HG03575 (cell line): ENCODE results near the gene FMN1.
"Not testable (repeated sequence)": the region's sequence is repeated elsewhere in the genome, so short reads cannot be mapped to it uniquely, and the experiment has no call there.

Source experiments
- ATAC-seq: cut with Tn5 transposase; IDR thresholded peaks from one replicate; pipeline ENCODE4 v1.9.1; 2021; ENCODE audit not compliant: unreplicated experiment, insufficient number of reproducible peaks, low FRiP score; ENCODE audit errors: extremely low read depth

FMN1 gene

GRCh38 chr15:33076937-33077336 is 117.6 kb downstream of the FMN1 start:
- no peak for ATAC-seq

GRCh38 chr15:33074942-33075341 is 119.6 kb downstream of the FMN1 start:
- no peak for ATAC-seq

GRCh38 chr15:33074212-33074611 is 120.3 kb downstream of the FMN1 start:
- no peak for ATAC-seq

GRCh38 chr15:33071451-33071850 is 123.1 kb downstream of the FMN1 start:
- no peak for ATAC-seq

GRCh38 chr15:33069903-33070302 is 124.6 kb downstream of the FMN1 start:
- not testable (repeated sequence) for ATAC-seq

GRCh38 chr15:33069161-33069560 is 125.4 kb downstream of the FMN1 start:
- no peak for ATAC-seq

GRCh38 chr15:33068511-33068990 is 126.0 kb downstream of the FMN1 start:
- ATAC-seq: no peak

GRCh38 chr15:33068007-33068481 is 126.5 kb downstream of the FMN1 start:
- no peak for ATAC-seq

- no peak for ATAC-seq
Observed at GRCh38 chr15:33067456-33067855, 127.1 kb downstream of the FMN1 start.

GRCh38 chr15:33066584-33066983 is 127.9 kb downstream of the FMN1 start:
- no peak for ATAC-seq

GRCh38 chr15:33064878-33065277 is 129.6 kb downstream of the FMN1 start:
- ATAC-seq: no peak

GRCh38 chr15:33059184-33059583 is 135.3 kb downstream of the FMN1 start:
- no peak for ATAC-seq

- ATAC-seq: no peak
Observed at GRCh38 chr15:33057845-33058244, 136.7 kb downstream of the FMN1 start.

- ATAC-seq: no peak
Observed at GRCh38 chr15:33055962-33056361, 138.6 kb downstream of the FMN1 start.

- no peak for ATAC-seq
Observed at GRCh38 chr15:33051528-33051927, 143.0 kb downstream of the FMN1 start.

GRCh38 chr15:33048255-33048654 is 146.3 kb downstream of the FMN1 start:
- no peak for ATAC-seq

GRCh38 chr15:33047077-33047476 is 147.4 kb downstream of the FMN1 start:
- no peak for ATAC-seq

- no peak for ATAC-seq
Observed at GRCh38 chr15:33046329-33046728, 148.2 kb downstream of the FMN1 start.

GRCh38 chr15:33045066-33045810 is 149.3 kb downstream of the FMN1 start:
- no peak for ATAC-seq

- ATAC-seq: no peak
Observed at GRCh38 chr15:33044598-33044997, 149.9 kb downstream of the FMN1 start.

GRCh38 chr15:33043636-33044035 is 150.9 kb downstream of the FMN1 start:
- ATAC-seq: no peak
